Neural cell (in vitro differentiated cells): ENCODE measurements around the gene TSPEAR. TPM values are rescaled to one million over a fixed set of nuclear protein-coding genes. Genes with fewer than 3 reads are reported as not detected.

ENCODE experiments used
- H2AFZ ChIP-seq: fragments of 200-600, 300-800 bp; sonication (generic), shearing (Covaris generic); 2 replicates; pipeline ENCODE4 v1.6.0; 2014; ENCODE audit warnings: low read depth, mild to moderate bottlenecking, antibody characterized with exemption, low read length, moderate library complexity
- H3F3A ChIP-seq: fragments of 200-600 bp; shearing (Covaris generic); 2 replicates; pipeline ENCODE4 v1.6.1; 2016; ENCODE audit warnings: mild to moderate bottlenecking, moderate library complexity, mixed read lengths, antibody characterized with exemption, low read length; ENCODE audit not compliant: insufficient read depth, poor library complexity, severe bottlenecking
- H3K27ac ChIP-seq: fragments of 200-600, 300-800 bp; sonication (generic), shearing (Covaris generic); 2 replicates; pipeline ENCODE4 v1.5.1; 2014; ENCODE audit warnings: mild to moderate bottlenecking, low read length, moderate library complexity
- H3K27me3 ChIP-seq: fragments of 300-800, 200-600 bp; sonication (generic), shearing (Covaris generic); 2 replicates; pipeline ENCODE4 v1.6.0; 2014; ENCODE audit warnings: mild to moderate bottlenecking, low read depth, low read length, moderate library complexity; ENCODE audit not compliant: insufficient read depth
- H3K36me3 ChIP-seq: fragments of 300-800, 200-600 bp; sonication (generic), shearing (Covaris generic); 2 replicates; pipeline ENCODE4 v1.5.1; 2014; ENCODE audit warnings: mild to moderate bottlenecking, antibody characterized with exemption, low read length, moderate library complexity; ENCODE audit not compliant: insufficient read depth
- H3K4me2 ChIP-seq: fragments of 300-800, 200-600 bp; sonication (generic), shearing (Covaris generic); 2 replicates; pipeline ENCODE4 v1.6.0; 2014; ENCODE audit warnings: mild to moderate bottlenecking, low read length
- H3K4me3 ChIP-seq: fragments of 300-800, 200-600 bp; sonication (generic), shearing (Covaris generic); 2 replicates; pipeline ENCODE4 v1.5.1; 2014; ENCODE audit warnings: mild to moderate bottlenecking, low read length, moderate library complexity
- H3K79me2 ChIP-seq: fragments of 200-600 bp; shearing (Covaris generic); replicated peaks from 2 replicates; pipeline ENCODE4 v1.6.0; 2014; ENCODE audit warnings: mild to moderate bottlenecking, low read length, moderate library complexity; ENCODE audit not compliant: insufficient read depth
- H3K9ac ChIP-seq: fragments of 300-800, 200-600 bp; sonication (generic), shearing (Covaris generic); 2 replicates; pipeline ENCODE4 v1.6.1; 2016; ENCODE audit warnings: mild to moderate bottlenecking, low read length, mixed read lengths
- H3K9me2 ChIP-seq: fragments of 200-600 bp; shearing (Covaris generic); 2 replicates; pipeline ENCODE4 v1.6.1; 2016; ENCODE audit warnings: mild to moderate bottlenecking, low read length, mixed read lengths; ENCODE audit not compliant: insufficient read depth
- H3K9me3 ChIP-seq: fragments of 200-600, 300-800 bp; sonication (generic), shearing (Covaris generic); 2 replicates; pipeline ENCODE4 v1.6.1; 2016; ENCODE audit warnings: mild to moderate bottlenecking, mixed run types, low read length, moderate library complexity, mixed read lengths
- H4K20me1 ChIP-seq: fragments of 200-600 bp; shearing (Covaris generic); 2 replicates; pipeline ENCODE4 v1.6.1; 2016; ENCODE audit warnings: mild to moderate bottlenecking, mixed run types; ENCODE audit not compliant: insufficient read depth
- EP300 ChIP-seq: fragments of 450-650 bp; conservative IDR thresholded peaks from 2 replicates; pipeline ENCODE4 v1.6.1; 2014; ENCODE audit warnings: antibody characterized with exemption, mild to moderate bottlenecking, moderate library complexity; ENCODE audit not compliant: poor library complexity, severe bottlenecking
- EZH2 ChIP-seq: fragments of 200-600, 300-800 bp; shearing (Covaris generic), sonication (generic); IDR thresholded peaks from 2 replicates; pipeline ENCODE4 v1.6.1; 2014; ENCODE audit warnings: antibody characterized with exemption, low read length, borderline replicate concordance, mild to moderate bottlenecking; ENCODE audit not compliant: insufficient read depth, poor library complexity, severe bottlenecking
- MXI1 ChIP-seq: fragments of 450-650 bp; conservative IDR thresholded peaks from 2 replicates; pipeline ENCODE4 v1.6.1; 2014; ENCODE audit warnings: antibody characterized with exemption, mild to moderate bottlenecking; ENCODE audit not compliant: poor library complexity, severe bottlenecking
- POLR2AphosphoS5 ChIP-seq: IDR thresholded peaks from 2 replicates; pipeline ENCODE4 v1.6.1; 2012
- RAD21 ChIP-seq: fragments of 450-650 bp; conservative IDR thresholded peaks from 2 replicates; pipeline ENCODE4 v1.6.1; 2014; ENCODE audit warnings: antibody characterized with exemption, mild to moderate bottlenecking, moderate library complexity
- SMC3 ChIP-seq: fragments of 450-650 bp; conservative IDR thresholded peaks from 2 replicates; pipeline ENCODE4 v1.6.1; 2014; ENCODE audit warnings: antibody characterized with exemption, mild to moderate bottlenecking, moderate library complexity; ENCODE audit not compliant: poor library complexity
- TAF1 ChIP-seq: IDR thresholded peaks from 2 replicates; pipeline ENCODE4 v1.6.1; 2012; ENCODE audit warnings: low read depth
- polyA plus RNA-seq: library from polyadenylated mRNA; depleted of rRNA; stranded (reverse); fragments of >200 nt; gene quantifications from 2 replicates; pipeline ENCODE4 v1.2.3, GENCODE V29; 2014
- TF ChIP-seq, protein P1 (sequence below): IDR thresholded peaks from 2 replicates; pipeline ENCODE4 v1.6.1; 2012; ENCODE audit warnings: borderline replicate concordance
- TF ChIP-seq, protein P2 (sequence below): fragments of 450-650 bp; IDR thresholded peaks from 2 replicates; pipeline ENCODE4 v1.5.1; 2014; ENCODE audit warnings: antibody characterized with exemption, mild to moderate bottlenecking, moderate library complexity; ENCODE audit not compliant: poor library complexity, severe bottlenecking

Gene TSPEAR
- polyA plus RNA-seq, 1 donor from 2014 or later, result 0.19 TPM

DNA sequence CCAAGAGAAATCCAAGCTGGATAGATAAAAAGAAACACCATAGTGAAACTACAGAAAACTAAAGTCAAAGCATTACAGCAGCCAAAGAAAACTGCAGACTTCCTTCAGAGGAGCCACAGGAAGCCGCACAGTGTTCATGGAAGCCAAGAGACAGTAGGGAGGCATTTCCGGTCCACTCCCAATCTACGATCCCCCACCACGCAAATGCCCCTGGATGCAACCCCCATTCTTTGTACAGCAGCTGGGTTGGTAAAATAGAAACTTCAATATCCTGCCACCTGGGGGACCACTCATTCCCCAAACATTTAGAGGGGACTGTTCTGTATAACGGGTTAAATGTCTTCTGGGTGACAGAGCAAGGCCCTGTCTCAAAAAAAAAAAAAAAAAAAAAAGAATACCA is 43.9 kb upstream of the TSPEAR start:
- no peak overlapping the region for H3K4me3 ChIP-seq
- no peaks in the 10 kb centered on the region for H3K36me3 ChIP-seq
- no peaks in the 10 kb centered on the region for H3K9me3 ChIP-seq
- H3F3A ChIP-seq, result no peaks in the 10 kb centered on the region
- H3K27me3 ChIP-seq, result no peaks in the 10 kb centered on the region
- H3K9ac ChIP-seq, result no peak overlapping the region
- TF ChIP-seq SMC3 (no peak), TAF1 (no peak), POLR2AphosphoS5 (no peak), MXI1 (no peak), EP300 (no peak), RAD21 (no peak), EZH2 (no peak)
- TF ChIP-seq, protein P1, sequence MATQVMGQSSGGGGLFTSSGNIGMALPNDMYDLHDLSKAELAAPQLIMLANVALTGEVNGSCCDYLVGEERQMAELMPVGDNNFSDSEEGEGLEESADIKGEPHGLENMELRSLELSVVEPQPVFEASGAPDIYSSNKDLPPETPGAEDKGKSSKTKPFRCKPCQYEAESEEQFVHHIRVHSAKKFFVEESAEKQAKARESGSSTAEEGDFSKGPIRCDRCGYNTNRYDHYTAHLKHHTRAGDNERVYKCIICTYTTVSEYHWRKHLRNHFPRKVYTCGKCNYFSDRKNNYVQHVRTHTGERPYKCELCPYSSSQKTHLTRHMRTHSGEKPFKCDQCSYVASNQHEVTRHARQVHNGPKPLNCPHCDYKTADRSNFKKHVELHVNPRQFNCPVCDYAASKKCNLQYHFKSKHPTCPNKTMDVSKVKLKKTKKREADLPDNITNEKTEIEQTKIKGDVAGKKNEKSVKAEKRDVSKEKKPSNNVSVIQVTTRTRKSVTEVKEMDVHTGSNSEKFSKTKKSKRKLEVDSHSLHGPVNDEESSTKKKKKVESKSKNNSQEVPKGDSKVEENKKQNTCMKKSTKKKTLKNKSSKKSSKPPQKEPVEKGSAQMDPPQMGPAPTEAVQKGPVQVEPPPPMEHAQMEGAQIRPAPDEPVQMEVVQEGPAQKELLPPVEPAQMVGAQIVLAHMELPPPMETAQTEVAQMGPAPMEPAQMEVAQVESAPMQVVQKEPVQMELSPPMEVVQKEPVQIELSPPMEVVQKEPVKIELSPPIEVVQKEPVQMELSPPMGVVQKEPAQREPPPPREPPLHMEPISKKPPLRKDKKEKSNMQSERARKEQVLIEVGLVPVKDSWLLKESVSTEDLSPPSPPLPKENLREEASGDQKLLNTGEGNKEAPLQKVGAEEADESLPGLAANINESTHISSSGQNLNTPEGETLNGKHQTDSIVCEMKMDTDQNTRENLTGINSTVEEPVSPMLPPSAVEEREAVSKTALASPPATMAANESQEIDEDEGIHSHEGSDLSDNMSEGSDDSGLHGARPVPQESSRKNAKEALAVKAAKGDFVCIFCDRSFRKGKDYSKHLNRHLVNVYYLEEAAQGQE, result no peak
- TF ChIP-seq, protein P2, sequence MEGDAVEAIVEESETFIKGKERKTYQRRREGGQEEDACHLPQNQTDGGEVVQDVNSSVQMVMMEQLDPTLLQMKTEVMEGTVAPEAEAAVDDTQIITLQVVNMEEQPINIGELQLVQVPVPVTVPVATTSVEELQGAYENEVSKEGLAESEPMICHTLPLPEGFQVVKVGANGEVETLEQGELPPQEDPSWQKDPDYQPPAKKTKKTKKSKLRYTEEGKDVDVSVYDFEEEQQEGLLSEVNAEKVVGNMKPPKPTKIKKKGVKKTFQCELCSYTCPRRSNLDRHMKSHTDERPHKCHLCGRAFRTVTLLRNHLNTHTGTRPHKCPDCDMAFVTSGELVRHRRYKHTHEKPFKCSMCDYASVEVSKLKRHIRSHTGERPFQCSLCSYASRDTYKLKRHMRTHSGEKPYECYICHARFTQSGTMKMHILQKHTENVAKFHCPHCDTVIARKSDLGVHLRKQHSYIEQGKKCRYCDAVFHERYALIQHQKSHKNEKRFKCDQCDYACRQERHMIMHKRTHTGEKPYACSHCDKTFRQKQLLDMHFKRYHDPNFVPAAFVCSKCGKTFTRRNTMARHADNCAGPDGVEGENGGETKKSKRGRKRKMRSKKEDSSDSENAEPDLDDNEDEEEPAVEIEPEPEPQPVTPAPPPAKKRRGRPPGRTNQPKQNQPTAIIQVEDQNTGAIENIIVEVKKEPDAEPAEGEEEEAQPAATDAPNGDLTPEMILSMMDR, result no peak
- no peak overlapping the region for H3K27ac ChIP-seq
- H3K4me2 ChIP-seq, result no peak overlapping the region
- no peaks in the 10 kb centered on the region for H3K79me2 ChIP-seq
- no peak overlapping the region for H2AFZ ChIP-seq
- no peaks in the 10 kb centered on the region for H4K20me1 ChIP-seq
- H3K9me2 ChIP-seq, result no peaks in the 10 kb centered on the region

DNA sequence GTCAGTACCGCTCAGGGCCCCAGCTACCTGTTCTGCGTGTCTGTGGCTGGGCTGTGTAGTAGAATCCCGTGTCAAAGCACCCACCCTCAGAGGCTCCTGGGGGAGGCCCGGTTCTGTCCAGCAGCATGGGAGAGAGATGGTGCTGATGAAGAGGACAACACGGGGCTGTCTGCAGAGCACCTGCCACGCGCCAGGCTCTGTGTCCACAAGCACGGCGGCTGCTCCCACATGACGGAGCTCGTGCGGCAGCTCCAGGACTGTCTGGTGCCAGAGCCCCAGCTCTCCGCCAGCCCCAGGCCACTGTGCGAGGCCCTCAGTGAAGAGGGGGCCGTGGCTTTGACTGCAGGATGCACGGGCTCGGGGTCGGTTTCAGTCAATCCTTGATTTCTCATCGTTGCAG is 42.0 kb upstream of the TSPEAR start:
- H3K4me2 ChIP-seq, result no peak overlapping the region
- no peak overlapping the region for H2AFZ ChIP-seq
- H4K20me1 ChIP-seq, result no peaks in the 10 kb centered on the region
- no peaks in the 10 kb centered on the region for H3K79me2 ChIP-seq
- no peaks in the 10 kb centered on the region for H3K9me3 ChIP-seq
- H3K9ac ChIP-seq, result no peak overlapping the region
- no peak overlapping the region for H3K27ac ChIP-seq
- no peaks in the 10 kb centered on the region for H3F3A ChIP-seq
- no peaks in the 10 kb centered on the region for H3K9me2 ChIP-seq
- no peaks in the 10 kb centered on the region for H3K27me3 ChIP-seq
- H3K4me3 ChIP-seq, result no peak overlapping the region
- TF ChIP-seq RAD21 (no peak), EZH2 (no peak), EP300 (no peak), TAF1 (no peak), POLR2AphosphoS5 (no peak), SMC3 (no peak), MXI1 (no peak)
- TF ChIP-seq, protein P2, result no peak
- TF ChIP-seq, protein P1, result no peak
- no peaks in the 10 kb centered on the region for H3K36me3 ChIP-seq
